ENCODE results near the gene GBF1. TPM values are rescaled to one million over a fixed set of nuclear protein-coding genes. Genes with fewer than 3 reads are reported as not detected.
"Not testable (repeated sequence)": the region's sequence is repeated elsewhere in the genome, so short reads cannot be mapped to it uniquely, and the experiment has no call there.

The GBF1 gene
- total and polyA plus RNA-seq, 10 of the 15 experiments (the other 5 are each of a cell fraction or from before 2014, with no cell fraction given), result 0.82 to 42.0 (median 21.8) TPM

DNA sequence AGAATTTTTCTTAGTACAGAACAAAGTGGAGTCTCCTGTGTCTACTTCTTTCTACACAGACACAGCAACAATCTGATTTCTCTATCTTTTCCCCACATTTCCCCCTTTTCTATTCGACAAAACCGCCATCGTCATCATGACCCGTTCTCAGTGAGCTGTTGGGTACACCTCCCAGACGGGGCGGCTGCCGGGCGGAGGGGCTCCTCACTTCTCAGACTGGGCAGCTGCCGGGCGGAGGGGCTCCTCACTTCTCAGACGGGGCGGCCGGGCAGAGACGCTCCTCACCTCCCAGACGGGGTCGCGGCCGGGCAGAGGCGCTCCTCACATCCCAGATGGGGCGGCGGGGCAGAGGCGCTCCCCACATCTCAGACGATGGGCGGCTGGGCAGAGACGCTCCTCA is 56.0 kb downstream of the GBF1 start:
- H3K9ac ChIP-seq (ENCODE audit: control insufficient read depth, insufficient read depth, low read length); H3K4me3 ChIP-seq; H3K4me2 ChIP-seq (ENCODE audit: control insufficient read depth, insufficient read depth); DNase-seq (ENCODE audit: low read depth, low spot score); H3K9me3 ChIP-seq (replicated peaks; ENCODE audit: control insufficient read depth, insufficient read depth, low read length); FAIRE-seq; H3K36me3 ChIP-seq (ENCODE audit: control insufficient read depth in 2 of 2, insufficient read depth in 2 of 2, low read length in 1 of 2); intact Hi-C loops (cut with micrococcal nuclease; ENCODE audit: unreplicated experiment); H3K27me3 ChIP-seq (replicated peaks in 1 of 2; ENCODE audit: control insufficient read depth in 2 of 2, insufficient read depth in 2 of 2, low read length in 1 of 2); H3K27ac ChIP-seq (ENCODE audit: control insufficient read depth, insufficient read depth); RAD21 ChIA-PET (ENCODE audit: unreplicated experiment); H3K4me1 ChIP-seq (ENCODE audit: control insufficient read depth, insufficient read depth, low read length); CTCF ChIA-PET; ATAC-seq; POLR2A ChIA-PET; H4K20me1 ChIP-seq (ENCODE audit: control insufficient read depth, insufficient read depth); in situ Hi-C loops (cut with MboI); SMC1A ChIA-PET (ENCODE audit: uncharacterized antibody, unreplicated experiment); H2AFZ ChIP-seq (ENCODE audit: control insufficient read depth, low read depth, low read length): not testable (repeated sequence)
- WGBS (ENCODE audit: insufficient coverage, insufficient replicate concordance, low lambda C conversion rate, missing lambda C conversion rate), result 98% methylated on average over 8 of the region's 25 CpGs
- H3K79me2 ChIP-seq (ENCODE audit: control insufficient read depth, insufficient read depth, low read length), result peaks cover 13% of the 10 kb centered on the region
- TSS peak; percentile 12 for BruUV-seq (replicated peaks)

DNA sequence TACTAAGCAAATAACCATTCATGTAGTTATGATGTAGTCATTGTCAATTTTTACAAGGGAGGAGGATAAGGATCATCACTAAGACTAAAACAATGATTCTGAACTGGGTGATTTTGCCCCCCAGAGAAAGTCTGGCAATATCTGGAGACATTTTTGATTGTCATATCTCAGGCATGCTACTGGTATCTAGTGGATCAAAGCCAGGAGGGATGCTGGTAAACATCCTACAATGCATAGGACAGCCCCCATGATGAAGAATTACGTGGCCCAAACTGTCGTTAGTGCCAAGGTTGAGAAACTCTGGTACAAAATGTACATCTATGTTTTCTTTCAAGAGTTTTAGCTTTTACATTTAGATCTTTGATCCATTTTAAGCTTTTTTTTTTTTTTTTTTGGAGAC is 57.3 kb downstream of the GBF1 start:
- peaks cover 2% of the 10 kb centered on the region in 2 experiments; a peak in 1 of 4 replicates for H3K36me3 ChIP-seq (ENCODE audit: control insufficient read depth in 2 of 2, insufficient read depth in 2 of 2, low read length in 1 of 2)
- BruUV-seq (replicated peaks), result no TSS peak
- ATAC-seq, result no peak
- in situ Hi-C loops (cut with MboI), result no loop called here
- H3K9me3 ChIP-seq (replicated peaks; ENCODE audit: control insufficient read depth, insufficient read depth, low read length), result no peaks in the 10 kb centered on the region
- no peak overlapping the region for H3K27ac ChIP-seq (ENCODE audit: control insufficient read depth, insufficient read depth)
- intact Hi-C loops (cut with micrococcal nuclease; ENCODE audit: unreplicated experiment), result no loop called here
- H3K9ac ChIP-seq (ENCODE audit: control insufficient read depth, insufficient read depth, low read length), result no peak overlapping the region
- no peaks in the 10 kb centered on the region for H3K27me3 ChIP-seq (replicated peaks in 1 of 2; ENCODE audit: control insufficient read depth in 2 of 2, insufficient read depth in 2 of 2, low read length in 1 of 2)
- WGBS (ENCODE audit: insufficient coverage, insufficient replicate concordance, low lambda C conversion rate, missing lambda C conversion rate), result 100% methylated on average over 2 of the region's 2 CpGs
- no peak for FAIRE-seq
- no peak overlapping the region for H3K4me3 ChIP-seq
- no peaks in the 10 kb centered on the region for H4K20me1 ChIP-seq (ENCODE audit: control insufficient read depth, insufficient read depth)
- peaks cover 13% of the 10 kb centered on the region for H3K79me2 ChIP-seq (ENCODE audit: control insufficient read depth, insufficient read depth, low read length)
- DNase-seq (ENCODE audit: low read depth, low spot score), result no peak
- ChIA-PET SMC1A (ENCODE audit: uncharacterized antibody, unreplicated experiment) (interaction anchor here (0.8 to 1.8 kb wide), 3 partner anchors 12 to 151 kb away, joined by 3 to 6 read pairs (median 3); no protein-coding TSS in a partner anchor), CTCF (interaction anchor here (1.0 kb wide), 1 partner anchor 83 kb away, joined by 3 read pairs; no protein-coding TSS in a partner anchor), POLR2A (no interaction called here), RAD21 (ENCODE audit: unreplicated experiment) (interaction anchor here (0.6 kb wide), 1 partner anchor 232 kb away, joined by 3 read pairs; no protein-coding TSS in a partner anchor)
- no peak overlapping the region for H2AFZ ChIP-seq (ENCODE audit: control insufficient read depth, low read depth, low read length)
- H3K4me1 ChIP-seq (ENCODE audit: control insufficient read depth, insufficient read depth, low read length), result peaks cover 7% of the 10 kb centered on the region
- no peak overlapping the region for H3K4me2 ChIP-seq (ENCODE audit: control insufficient read depth, insufficient read depth)
- TF ChIP-seq TCF12 (IDR thresholded peaks at IDR 0.05; ENCODE audit: low read depth, low read length) (no peak), NFYB (IDR thresholded peaks at IDR 0.05; ENCODE audit: insufficient read depth, low read depth, low read length) (no peak), GATAD2B (conservative IDR thresholded peaks at IDR 0.05; ENCODE audit: low read depth) (no peak), SMAD1 (IDR thresholded peaks at IDR 0.05; ENCODE audit: low read depth, partially characterized antibody) (no peak), PAX8 (IDR thresholded peaks at IDR 0.05) (no peak), SMAD5 (IDR thresholded peaks at IDR 0.05; ENCODE audit: low read depth) (no peak), SIN3A (IDR thresholded peaks at IDR 0.05; ENCODE audit: low read depth, low read length) (no peak), TARDBP (IDR thresholded peaks at IDR 0.05; ENCODE audit: borderline replicate concordance) (no peak), RAD51 (IDR thresholded peaks at IDR 0.05) (no peak), CUX1 (IDR thresholded peaks at IDR 0.05; ENCODE audit: insufficient replicate concordance, low read depth, low read length) (no peak)
- TF ChIP-seq, protein P1, sequence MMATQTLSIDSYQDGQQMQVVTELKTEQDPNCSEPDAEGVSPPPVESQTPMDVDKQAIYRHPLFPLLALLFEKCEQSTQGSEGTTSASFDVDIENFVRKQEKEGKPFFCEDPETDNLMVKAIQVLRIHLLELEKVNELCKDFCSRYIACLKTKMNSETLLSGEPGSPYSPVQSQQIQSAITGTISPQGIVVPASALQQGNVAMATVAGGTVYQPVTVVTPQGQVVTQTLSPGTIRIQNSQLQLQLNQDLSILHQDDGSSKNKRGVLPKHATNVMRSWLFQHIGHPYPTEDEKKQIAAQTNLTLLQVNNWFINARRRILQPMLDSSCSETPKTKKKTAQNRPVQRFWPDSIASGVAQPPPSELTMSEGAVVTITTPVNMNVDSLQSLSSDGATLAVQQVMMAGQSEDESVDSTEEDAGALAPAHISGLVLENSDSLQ (IDR thresholded peaks at IDR 0.05), result no peak

Measured in GM12878 (cell line).